ENCODE measurements around the gene GZMH.
A peak's percentile ranks its signal among the peaks of the same experiment; 100 is the strongest.
"Not testable (repeated sequence)": the region's sequence is repeated elsewhere in the genome, so short reads cannot be mapped to it uniquely, and the experiment has no call there.

GZMH gene

DNA sequence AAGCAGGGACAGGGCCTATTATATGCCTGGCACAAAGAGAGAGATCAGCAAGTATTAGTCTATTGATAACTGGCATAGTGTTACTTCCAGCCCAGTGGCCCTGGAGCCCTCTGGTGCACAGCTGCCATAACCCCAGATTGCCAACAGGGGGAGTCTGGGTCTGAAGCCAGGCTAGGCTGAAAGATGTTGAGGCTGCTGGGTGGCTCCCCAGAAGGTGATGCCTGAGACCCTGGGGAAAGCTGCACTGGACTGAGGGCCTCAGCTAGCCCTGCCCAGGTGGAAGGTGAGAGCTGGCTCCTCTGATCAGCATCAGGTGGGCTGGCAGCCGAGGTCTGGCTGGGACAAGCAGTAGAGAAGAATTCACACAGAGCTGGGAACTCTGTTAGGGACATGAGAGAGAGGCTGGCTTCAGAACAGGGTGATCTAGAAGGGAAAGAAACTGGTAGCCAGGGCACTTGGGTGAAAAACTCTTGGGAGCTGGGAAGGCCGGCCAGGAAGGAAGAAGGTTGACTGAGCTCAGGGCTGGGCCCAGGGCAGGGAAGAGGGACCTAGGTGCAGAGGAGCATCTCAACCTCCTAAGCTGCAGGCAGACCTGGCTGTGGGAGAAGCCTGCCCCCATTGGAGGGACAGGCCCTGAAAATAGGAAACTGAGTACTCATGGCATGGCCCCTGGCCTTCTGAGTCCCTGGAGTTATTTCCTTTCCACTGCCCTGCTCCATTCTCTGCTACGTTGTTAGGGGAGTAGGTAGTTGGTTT, 3.9 kb downstream of the GZMH start:
- no peaks in the 10 kb centered on the region for H3K4me1 ChIP-seq (ENCODE audit: insufficient read depth, poor library complexity, severe bottlenecking)
- TF ChIP-seq, protein P1, sequence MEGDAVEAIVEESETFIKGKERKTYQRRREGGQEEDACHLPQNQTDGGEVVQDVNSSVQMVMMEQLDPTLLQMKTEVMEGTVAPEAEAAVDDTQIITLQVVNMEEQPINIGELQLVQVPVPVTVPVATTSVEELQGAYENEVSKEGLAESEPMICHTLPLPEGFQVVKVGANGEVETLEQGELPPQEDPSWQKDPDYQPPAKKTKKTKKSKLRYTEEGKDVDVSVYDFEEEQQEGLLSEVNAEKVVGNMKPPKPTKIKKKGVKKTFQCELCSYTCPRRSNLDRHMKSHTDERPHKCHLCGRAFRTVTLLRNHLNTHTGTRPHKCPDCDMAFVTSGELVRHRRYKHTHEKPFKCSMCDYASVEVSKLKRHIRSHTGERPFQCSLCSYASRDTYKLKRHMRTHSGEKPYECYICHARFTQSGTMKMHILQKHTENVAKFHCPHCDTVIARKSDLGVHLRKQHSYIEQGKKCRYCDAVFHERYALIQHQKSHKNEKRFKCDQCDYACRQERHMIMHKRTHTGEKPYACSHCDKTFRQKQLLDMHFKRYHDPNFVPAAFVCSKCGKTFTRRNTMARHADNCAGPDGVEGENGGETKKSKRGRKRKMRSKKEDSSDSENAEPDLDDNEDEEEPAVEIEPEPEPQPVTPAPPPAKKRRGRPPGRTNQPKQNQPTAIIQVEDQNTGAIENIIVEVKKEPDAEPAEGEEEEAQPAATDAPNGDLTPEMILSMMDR (IDR thresholded peaks at IDR 0.05; ENCODE audit: poor library complexity, severe bottlenecking): peak; percentile 83
- no peaks in the 10 kb centered on the region for H3K36me3 ChIP-seq (ENCODE audit: low read depth)
- no peaks in the 10 kb centered on the region for H3K27me3 ChIP-seq (ENCODE audit: insufficient read depth, poor library complexity, severe bottlenecking)
- H3K4me3 ChIP-seq (ENCODE audit: severe bottlenecking): no peak overlapping the region
- no peak overlapping the region for H3K27ac ChIP-seq (ENCODE audit: poor library complexity, severe bottlenecking)
- no peaks in the 10 kb centered on the region for H3K9me3 ChIP-seq (ENCODE audit: severe bottlenecking)
- DNase-seq (ENCODE audit: low spot score) (no peak), ATAC-seq (ENCODE audit: low read depth) (peak; percentile 79)

DNA sequence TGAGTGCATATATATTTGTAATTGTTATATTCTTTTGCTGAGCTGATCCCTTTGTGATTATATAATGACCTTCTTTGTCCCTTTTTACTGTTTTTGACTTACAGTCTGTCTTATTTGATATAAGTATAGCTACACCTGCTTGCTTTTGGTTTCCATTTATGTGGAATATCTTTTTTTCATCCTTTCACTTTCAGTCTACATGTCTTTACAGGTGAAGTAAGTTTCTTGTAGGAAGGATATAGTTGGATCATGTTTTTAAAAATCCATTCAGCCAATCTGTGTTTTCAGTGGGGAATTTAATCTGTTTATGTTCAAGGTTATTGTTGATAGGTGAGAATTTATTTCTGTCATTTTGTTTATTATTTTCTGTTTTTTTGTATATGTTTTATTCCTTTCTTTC, 12.1 kb downstream of the GZMH start:
- Histone ChIP-seq H3K27ac (ENCODE audit: poor library complexity, severe bottlenecking) (no peak overlapping the region), H3K27me3 (ENCODE audit: insufficient read depth, poor library complexity, severe bottlenecking) (no peaks in the 10 kb centered on the region), H3K9me3 (ENCODE audit: severe bottlenecking) (peaks cover 7% of the 10 kb centered on the region), H3K4me3 (ENCODE audit: severe bottlenecking) (no peak overlapping the region), H3K36me3 (ENCODE audit: low read depth) (no peaks in the 10 kb centered on the region), H3K4me1 (ENCODE audit: insufficient read depth, poor library complexity, severe bottlenecking) (peaks cover 10% of the 10 kb centered on the region)
- ATAC-seq (ENCODE audit: low read depth): no peak
- TF ChIP-seq, protein P1 (IDR thresholded peaks at IDR 0.05; ENCODE audit: poor library complexity, severe bottlenecking): no peak
- DNase-seq (ENCODE audit: low spot score): no peak

DNA sequence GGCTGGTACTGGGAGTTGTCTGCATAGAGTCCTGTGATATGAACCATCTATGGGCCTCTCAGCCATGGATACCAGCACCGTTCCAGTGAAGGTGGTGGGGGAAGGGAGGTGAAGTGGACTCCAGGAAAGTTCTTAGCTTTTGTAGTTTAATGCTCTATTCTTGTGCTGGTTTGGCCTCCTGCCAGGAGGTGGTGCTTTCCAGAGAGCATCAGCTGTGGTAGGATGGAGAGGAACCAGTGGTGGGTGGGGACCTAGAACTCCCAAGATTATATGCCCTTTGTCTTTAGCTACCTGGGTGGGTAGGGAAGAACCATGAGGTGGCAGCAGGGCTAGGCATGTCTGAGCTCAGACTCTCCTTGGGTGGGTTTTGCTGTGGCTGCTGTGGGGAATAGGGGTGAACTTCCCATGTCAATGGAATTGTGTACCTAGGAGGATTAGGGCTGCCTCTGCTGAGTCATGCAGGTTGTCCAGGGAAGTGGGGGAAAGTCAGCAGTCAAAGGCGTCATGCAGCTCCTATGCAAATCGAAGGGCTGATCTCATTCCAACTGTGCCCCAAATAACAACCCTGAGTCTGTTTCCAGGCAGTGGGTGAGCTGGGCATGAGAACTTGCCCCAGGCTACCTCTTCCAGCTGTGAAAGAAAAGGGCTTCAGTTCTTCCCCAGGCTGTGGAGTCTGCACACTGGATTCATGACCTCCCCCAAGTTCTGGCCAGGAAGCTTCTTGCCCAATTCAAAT, 14.2 kb downstream of the GZMH start:
- peaks cover 10% of the 10 kb centered on the region for H3K4me1 ChIP-seq (ENCODE audit: insufficient read depth, poor library complexity, severe bottlenecking)
- peaks cover 7% of the 10 kb centered on the region for H3K9me3 ChIP-seq (ENCODE audit: severe bottlenecking)
- no peak for DNase-seq (ENCODE audit: low spot score)

DNA sequence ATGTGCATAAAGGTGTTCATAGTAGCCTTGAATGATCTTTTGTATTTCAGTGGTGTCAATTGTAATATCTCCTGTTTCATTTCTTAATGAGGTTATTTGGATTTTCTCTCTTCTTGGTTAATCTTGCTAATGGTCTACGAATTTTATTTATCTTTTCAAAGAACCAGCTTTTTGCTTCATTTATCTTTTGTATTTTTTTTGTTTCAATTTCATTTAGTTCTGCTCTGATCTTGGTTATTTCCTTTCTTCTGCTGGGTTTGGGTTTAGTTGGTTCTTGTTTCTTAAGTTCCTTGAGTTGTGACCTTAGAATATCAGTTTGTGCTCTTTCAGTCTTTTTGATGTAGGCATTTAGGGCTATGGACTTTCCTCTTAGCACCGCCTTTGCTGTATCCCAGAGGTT, 18.5 kb downstream of the GZMH start:
- not testable (repeated sequence) for H3K27me3 ChIP-seq (ENCODE audit: insufficient read depth, poor library complexity, severe bottlenecking); ATAC-seq (ENCODE audit: low read depth); H3K9me3 ChIP-seq (ENCODE audit: severe bottlenecking); H3K27ac ChIP-seq (ENCODE audit: poor library complexity, severe bottlenecking); DNase-seq (ENCODE audit: low spot score); H3K4me1 ChIP-seq (ENCODE audit: insufficient read depth, poor library complexity, severe bottlenecking); H3K4me3 ChIP-seq (ENCODE audit: severe bottlenecking); H3K36me3 ChIP-seq (ENCODE audit: low read depth)

More for the DNA sequence above, 14.2 kb downstream of the GZMH start:
- TF ChIP-seq, protein P1 (IDR thresholded peaks at IDR 0.05; ENCODE audit: poor library complexity, severe bottlenecking): no peak
- ATAC-seq (ENCODE audit: low read depth): peak; percentile 91
- H3K27ac ChIP-seq (ENCODE audit: poor library complexity, severe bottlenecking): peak overlapping the region; percentile 62
- H3K4me3 ChIP-seq (ENCODE audit: severe bottlenecking): no peak overlapping the region
- no peaks in the 10 kb centered on the region for H3K27me3 ChIP-seq (ENCODE audit: insufficient read depth, poor library complexity, severe bottlenecking)
- no peaks in the 10 kb centered on the region for H3K36me3 ChIP-seq (ENCODE audit: low read depth)

DNA sequence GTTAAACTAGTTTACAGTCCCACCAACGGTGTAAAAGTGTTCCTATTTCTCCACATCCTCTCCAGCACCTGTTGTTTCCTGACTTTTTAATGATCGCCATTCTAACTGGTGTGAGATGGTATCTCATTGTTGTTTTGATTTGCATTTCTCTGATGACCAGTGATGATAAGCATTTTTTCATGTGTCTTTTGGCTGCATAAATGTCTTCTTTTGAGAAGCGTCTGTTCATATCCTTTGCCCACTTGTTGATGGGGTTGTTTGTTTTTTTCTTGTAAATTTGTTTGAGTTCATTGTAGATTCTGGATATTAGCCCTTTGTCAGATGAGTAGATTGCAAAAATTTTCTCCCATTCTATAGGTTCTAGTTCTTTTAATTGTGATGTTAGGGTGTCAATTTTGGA, 25.1 kb downstream of the GZMH start:
- H3K4me3 ChIP-seq (ENCODE audit: severe bottlenecking); H3K27ac ChIP-seq (ENCODE audit: poor library complexity, severe bottlenecking); ATAC-seq (ENCODE audit: low read depth); H3K9me3 ChIP-seq (ENCODE audit: severe bottlenecking); H3K4me1 ChIP-seq (ENCODE audit: insufficient read depth, poor library complexity, severe bottlenecking); H3K36me3 ChIP-seq (ENCODE audit: low read depth); DNase-seq (ENCODE audit: low spot score); H3K27me3 ChIP-seq (ENCODE audit: insufficient read depth, poor library complexity, severe bottlenecking): not testable (repeated sequence)

Measured in RWPE2 (cell line).